HFFc6 (cell line): Measurements from ENCODE around the gene ZSCAN21. TPM values are rescaled to one million over a fixed set of nuclear protein-coding genes. Genes with fewer than 3 reads are reported as not detected.
A peak's percentile ranks its signal among the peaks of the same experiment; 100 is the strongest.
"Not testable (repeated sequence)": the region's sequence is repeated elsewhere in the genome, so short reads cannot be mapped to it uniquely, and the experiment has no call there.

ENCODE experiments used
- DNase-seq: peaks from one replicate; pipeline ENCODE4 v3.0.0-alpha.2; 2018
- H3K27ac Mint-ChIP-seq: 2 replicates; pipeline ENCODE4 v1.8.0; 2020; ENCODE audit warnings: mild to moderate bottlenecking, mixed read lengths
- H3K27me3 Mint-ChIP-seq: 2 replicates; pipeline ENCODE4 v1.8.0; 2021; ENCODE audit warnings: mild to moderate bottlenecking, moderate library complexity, mixed read lengths; ENCODE audit not compliant: insufficient read depth
- H3K36me3 Mint-ChIP-seq: 2 replicates; pipeline ENCODE4 v1.8.0; 2021; ENCODE audit warnings: low read depth, mixed read lengths
- H3K4me1 Mint-ChIP-seq: 2 replicates; pipeline ENCODE4 v1.8.0; 2020; ENCODE audit warnings: low read depth, mixed read lengths
- H3K4me3 Mint-ChIP-seq: 2 replicates; pipeline ENCODE4 v1.8.0; 2020; ENCODE audit warnings: mild to moderate bottlenecking, moderate library complexity, mixed read lengths
- H3K9me3 Mint-ChIP-seq: 2 replicates; pipeline ENCODE4 v1.8.0; 2020; ENCODE audit warnings: mild to moderate bottlenecking, mixed read lengths
- CTCF ChIP-seq: fragments of 200-600 bp; sonication (generic); IDR thresholded peaks from 2 replicates; pipeline ENCODE4 v1.5.0; 2021; ENCODE audit warnings: antibody characterized with exemption, mild to moderate bottlenecking
- long read RNA-seq: library from polyadenylated mRNA; unstranded; transcript quantifications from one replicate; pipeline ENCODE4 v2.0.0, GENCODE V29; 2019
- total RNA-seq, 6 experiments: library from RNA; stranded (reverse); fragmentation: NEBNext Ultra II Directional; extraction: Animal tissue kit (Norgen Biotek cat#: 25700); gene quantifications; 2 replicates in 1 of 6; 3 replicates in 5 of 6; pipeline ENCODE4 v1.2.3, GENCODE V29; 2021

Gene ZSCAN21
- total RNA-seq = 1 to 10 TPM; 8.2 to 9.8 (median 9.2) TPM
- long read RNA-seq, partial matches to known transcripts = 1 of 12 reads
- long read RNA-seq, other reads (novel, unspliced or antisense) = 8 of 12 reads

GRCh38 chr7:100049441-100050291, at the start of gene ZSCAN21:
ZSCAN21 (plus strand) TSS chr7:100049774; CDS start chr7:100057007, 7,233 bp downstream.
- no peaks in the 10 kb centered on the region for H3K9me3 Mint-ChIP-seq
- no peaks in the 10 kb centered on the region; the same call in 1 of the 2 replicates for H3K36me3 Mint-ChIP-seq
- peaks cover 25% of the 10 kb centered on the region for H3K4me1 Mint-ChIP-seq

GRCh38 chr7:100000239-100000638, 49.3 kb upstream of the ZSCAN21 start:
- no peak overlapping the region for H3K27ac Mint-ChIP-seq
- H3K36me3 Mint-ChIP-seq = no peaks in the 10 kb centered on the region
- H3K4me1 Mint-ChIP-seq = no peaks in the 10 kb centered on the region
- no peaks in the 10 kb centered on the region for H3K9me3 Mint-ChIP-seq
- no peak overlapping the region for H3K4me3 Mint-ChIP-seq
- DNase-seq = no peak
- H3K27me3 Mint-ChIP-seq = peaks cover 20% of the 10 kb centered on the region
- TF ChIP-seq CTCF = no peak

More at GRCh38 chr7:100049441-100050291, at the start of gene ZSCAN21:
- Mint-ChIP-seq H3K4me3 (peak within 1 kb of the TSS; percentile 95), H3K27me3 (no peaks in the 10 kb centered on the region; the same call in 1 of the 2 replicates), H3K27ac (peak within 1 kb of the TSS; percentile 95)
- peak; percentile 54 for TF ChIP-seq CTCF
- peak; percentile 71 for DNase-seq

- H3K36me3 Mint-ChIP-seq = no peaks in the 10 kb centered on the region
- H3K27ac Mint-ChIP-seq = no peak overlapping the region
- H3K4me1 Mint-ChIP-seq = no peaks in the 10 kb centered on the region
- peaks cover 30% of the 10 kb centered on the region for H3K27me3 Mint-ChIP-seq
- H3K9me3 Mint-ChIP-seq = no peaks in the 10 kb centered on the region
- no peak overlapping the region for H3K4me3 Mint-ChIP-seq
- TF ChIP-seq CTCF = no peak
- DNase-seq = no peak
Measured at GRCh38 chr7:100003711-100004661, 45.6 kb upstream of the ZSCAN21 start.

GRCh38 chr7:100007887-100008286, 41.7 kb upstream of the ZSCAN21 start:
- H3K4me1 Mint-ChIP-seq = no peaks in the 10 kb centered on the region
- H3K9me3 Mint-ChIP-seq = no peaks in the 10 kb centered on the region
- no peak for TF ChIP-seq CTCF
- DNase-seq = no peak
- no peak overlapping the region for H3K27ac Mint-ChIP-seq
- peaks cover 30% of the 10 kb centered on the region for H3K27me3 Mint-ChIP-seq
- H3K4me3 Mint-ChIP-seq = no peak overlapping the region
- no peaks in the 10 kb centered on the region for H3K36me3 Mint-ChIP-seq

GRCh38 chr7:100008525-100008924, 41.0 kb upstream of the ZSCAN21 start:
- Mint-ChIP-seq H3K27me3 (peaks cover 29% of the 10 kb centered on the region), H3K9me3 (no peaks in the 10 kb centered on the region), H3K4me3 (no peak overlapping the region), H3K36me3 (no peaks in the 10 kb centered on the region), H3K4me1 (no peaks in the 10 kb centered on the region), H3K27ac (no peak overlapping the region)
- TF ChIP-seq CTCF = no peak
- DNase-seq = no peak

GRCh38 chr7:100009952-100010351, 39.6 kb upstream of the ZSCAN21 start:
- H3K4me1 Mint-ChIP-seq, DNase-seq, H3K36me3 Mint-ChIP-seq, H3K9me3 Mint-ChIP-seq, H3K27ac Mint-ChIP-seq, H3K4me3 Mint-ChIP-seq: not testable (repeated sequence)
- H3K27me3 Mint-ChIP-seq = peaks cover 20% of the 10 kb centered on the region
